T-helper 22 cell (primary cell): ENCODE data around the gene ACP3.
"Not testable (repeated sequence)": the region's sequence is repeated elsewhere in the genome, so short reads cannot be mapped to it uniquely, and the experiment has no call there.

ENCODE experiments used
- DNase-seq: peaks from one replicate; pipeline ENCODE4 v3.0.0-alpha.2; 2020; ENCODE audit warnings: low read depth

Gene ACP3

DNA sequence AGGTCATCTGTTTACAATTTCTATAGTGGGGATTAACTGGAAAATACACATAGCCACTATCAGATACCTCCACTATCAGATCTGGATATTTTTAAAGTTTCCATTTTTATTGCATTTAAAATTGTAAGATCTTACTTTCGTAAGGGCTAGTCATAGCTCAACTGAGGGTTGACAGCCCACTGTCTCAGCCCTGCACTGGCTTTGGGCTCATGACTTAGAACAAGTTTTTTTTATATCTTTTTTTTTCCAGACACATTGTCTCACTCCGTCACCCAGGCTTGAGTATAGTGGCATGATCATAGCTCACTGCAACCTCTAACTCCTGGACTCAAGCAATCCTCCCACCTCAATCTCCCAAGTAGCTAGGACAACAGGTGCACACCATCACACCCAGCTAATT, 51.3 kb downstream of the ACP3 start:
- no peak for DNase-seq

DNA sequence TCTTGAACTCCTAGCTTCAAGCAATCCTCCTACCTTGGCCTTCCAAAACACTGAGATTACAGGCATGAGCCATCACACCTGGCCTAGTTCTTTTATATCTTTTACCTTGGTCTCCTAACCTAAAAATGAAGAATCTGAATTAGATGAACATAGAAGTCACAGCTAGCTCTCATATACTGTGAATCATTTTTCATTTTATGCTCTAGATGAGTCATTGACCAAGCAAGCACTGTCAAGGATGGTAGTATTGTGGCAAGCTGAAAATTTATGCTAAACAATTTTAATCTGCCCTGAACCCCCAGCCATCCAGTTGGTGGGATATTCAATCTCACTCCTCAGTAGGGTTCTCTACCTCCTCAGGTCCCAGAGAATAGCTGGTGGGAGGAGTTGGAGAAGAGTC, 51.8 kb downstream of the ACP3 start:
- no peak for DNase-seq

DNA sequence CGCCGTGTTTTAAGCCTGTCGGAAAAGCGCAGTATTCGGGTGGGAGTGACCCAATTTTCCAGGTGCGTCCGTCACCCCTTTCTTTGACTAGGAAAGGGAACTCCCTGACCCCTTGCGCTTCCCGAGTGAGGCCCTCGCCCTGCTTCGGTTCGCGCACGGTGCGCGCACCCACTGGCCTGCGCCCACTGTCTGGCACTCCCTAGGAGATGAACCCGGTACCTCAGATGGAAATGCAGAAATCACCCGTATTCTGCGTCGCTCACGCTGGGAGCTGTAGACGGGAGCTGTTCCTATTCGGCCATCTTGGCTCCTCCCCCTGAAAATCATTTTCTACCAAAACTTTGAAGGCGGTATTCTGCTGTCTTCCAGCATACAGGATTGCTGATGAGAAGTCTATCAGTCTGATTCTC, 59.7 kb downstream of the ACP3 start:
- not testable (repeated sequence) for DNase-seq

DNA sequence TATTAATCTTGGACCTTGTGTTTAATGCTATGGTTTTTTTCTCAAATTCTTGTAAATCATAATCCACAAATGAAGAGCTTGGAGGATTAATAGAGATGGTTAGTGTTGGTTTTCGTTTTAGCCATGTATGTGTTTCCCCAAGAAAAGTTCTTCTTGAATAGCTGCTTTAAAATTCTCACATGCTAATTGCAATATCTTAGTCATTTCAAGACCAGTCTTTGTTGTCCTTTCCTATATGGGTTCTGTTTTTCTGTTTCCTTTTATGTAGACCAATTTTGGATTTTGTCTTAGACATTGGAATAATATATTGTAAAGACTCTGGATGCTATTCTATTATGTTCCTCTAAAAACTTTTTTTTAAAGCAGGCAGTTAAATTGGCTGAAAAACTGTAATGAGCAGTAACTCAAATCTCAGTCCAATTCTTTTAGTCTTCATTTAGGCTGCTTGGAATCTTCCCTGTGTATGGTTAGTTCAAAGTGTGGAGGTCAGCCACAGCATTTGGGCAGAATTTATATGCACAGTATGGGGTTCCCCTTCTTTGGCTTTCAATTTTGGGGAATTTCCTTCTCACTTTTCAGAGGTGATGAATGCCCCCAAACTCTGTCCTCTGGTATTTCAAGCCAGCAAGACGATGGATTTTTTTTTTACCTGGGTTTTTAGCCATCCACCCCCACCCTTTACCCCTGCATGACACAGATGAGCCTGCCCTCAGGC, 61.0 kb downstream of the ACP3 start:
- no peak for DNase-seq

DNA sequence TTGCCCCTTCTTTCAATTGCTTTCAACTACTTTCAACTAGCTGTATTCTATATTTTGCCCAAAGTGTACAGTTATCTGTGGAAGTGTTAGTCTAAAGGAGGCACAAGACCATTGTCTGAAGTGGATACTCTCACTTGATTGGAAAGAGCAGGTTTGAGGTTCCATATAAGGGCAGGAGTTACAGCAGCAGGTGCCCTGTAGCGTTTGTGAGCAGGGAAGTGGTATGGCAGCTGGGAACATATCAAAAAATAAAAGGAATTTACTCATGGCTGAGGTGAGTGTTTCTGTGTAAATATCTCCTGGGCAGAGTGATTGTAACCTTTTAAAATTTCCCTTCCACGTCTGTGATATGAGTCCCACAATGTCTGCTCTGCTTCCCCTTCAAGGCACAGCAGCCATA, 61.6 kb downstream of the ACP3 start:
- no peak for DNase-seq

DNA sequence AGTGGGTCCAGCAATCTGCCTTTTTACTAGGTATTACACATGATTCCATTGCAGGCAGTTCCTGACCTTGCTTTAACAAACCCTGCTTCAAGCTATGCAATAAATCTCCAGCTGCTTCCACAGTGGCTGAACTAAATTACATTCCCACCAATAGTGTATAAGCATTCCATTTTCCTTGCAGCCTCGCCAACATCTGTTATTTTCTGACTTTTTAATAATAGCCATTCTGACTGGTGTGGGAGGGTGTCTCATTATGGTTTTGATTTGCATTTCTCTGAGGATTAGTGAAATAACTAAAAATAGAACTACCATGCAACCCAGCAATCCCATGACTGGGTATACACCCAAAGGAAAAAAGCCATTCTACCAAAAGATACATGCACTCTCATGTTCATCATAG, 63.7 kb downstream of the ACP3 start:
- no peak for DNase-seq

DNA sequence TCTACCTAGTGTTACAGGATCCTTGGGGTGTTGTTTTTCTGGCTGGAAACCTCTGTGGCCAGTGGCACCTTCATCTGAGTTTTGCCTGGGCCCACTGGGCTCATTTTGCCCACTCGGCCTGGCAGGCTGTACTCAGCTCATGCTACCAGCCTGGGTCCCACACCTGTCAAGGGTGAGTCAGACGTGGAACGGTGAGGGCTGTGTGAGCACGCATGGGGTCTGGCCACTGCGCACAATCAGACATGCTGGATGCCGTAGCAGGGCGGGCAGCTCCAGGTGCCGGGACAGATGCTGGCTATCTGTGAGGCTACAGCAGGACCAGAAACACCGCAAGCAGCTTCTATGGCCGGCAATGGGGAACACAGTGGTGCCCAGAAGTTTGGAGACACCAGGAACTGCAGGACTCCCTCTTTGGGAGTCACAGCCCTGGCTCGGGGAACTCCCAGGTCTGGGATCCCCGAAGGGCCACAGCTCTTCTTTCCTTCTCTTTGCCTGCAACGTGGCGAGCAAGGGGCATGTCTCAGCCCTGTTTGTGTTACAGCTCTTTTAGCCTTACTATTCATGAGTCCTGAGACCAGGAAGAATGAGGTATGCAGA, 64.2 kb downstream of the ACP3 start:
- no peak for DNase-seq

DNA sequence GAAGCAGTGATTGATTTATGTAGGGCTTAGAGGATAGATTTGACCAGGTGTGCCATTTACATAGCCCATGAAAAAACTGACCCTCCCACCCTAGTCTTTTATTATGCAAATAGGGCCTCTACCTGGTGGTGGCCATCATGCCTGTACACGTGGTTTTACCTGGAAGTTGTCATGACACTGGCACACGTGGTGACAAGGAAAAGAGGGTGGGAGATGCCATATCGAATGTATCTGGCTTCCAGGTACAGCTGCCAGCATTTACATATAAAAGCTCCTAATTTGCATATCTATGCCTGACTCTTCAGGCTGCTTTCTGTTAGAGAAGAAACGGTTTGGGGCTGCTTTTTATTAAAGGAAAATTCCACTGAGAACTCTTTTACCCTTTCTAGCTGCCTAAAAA, 65.1 kb downstream of the ACP3 start:
- DNase-seq, result no peak

DNA sequence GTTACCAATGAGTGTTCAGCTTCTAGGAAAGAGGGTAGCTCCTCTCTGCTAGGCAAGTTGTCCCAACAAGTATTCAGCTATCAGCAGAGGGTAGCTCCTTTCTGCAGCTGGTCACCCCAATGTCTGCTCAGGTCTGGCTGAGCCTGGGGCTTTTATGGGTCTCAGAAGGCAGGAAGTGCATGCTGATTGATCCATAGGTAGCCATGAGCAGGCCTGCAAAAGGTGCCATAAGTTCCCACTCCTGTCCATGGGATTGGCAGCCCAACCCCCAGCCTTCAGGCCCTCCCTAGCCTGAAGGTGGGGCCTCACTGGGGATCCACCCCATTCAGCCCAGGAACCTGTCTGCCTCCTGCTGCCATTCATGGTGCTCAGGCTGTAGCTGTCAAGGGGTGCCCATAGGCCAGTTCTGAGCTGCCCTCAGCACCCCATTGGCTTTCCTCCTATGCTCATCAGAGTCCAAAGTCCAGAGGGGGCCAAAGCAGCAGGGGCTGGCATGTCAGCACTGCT, 65.5 kb downstream of the ACP3 start:
- DNase-seq, result no peak

DNA sequence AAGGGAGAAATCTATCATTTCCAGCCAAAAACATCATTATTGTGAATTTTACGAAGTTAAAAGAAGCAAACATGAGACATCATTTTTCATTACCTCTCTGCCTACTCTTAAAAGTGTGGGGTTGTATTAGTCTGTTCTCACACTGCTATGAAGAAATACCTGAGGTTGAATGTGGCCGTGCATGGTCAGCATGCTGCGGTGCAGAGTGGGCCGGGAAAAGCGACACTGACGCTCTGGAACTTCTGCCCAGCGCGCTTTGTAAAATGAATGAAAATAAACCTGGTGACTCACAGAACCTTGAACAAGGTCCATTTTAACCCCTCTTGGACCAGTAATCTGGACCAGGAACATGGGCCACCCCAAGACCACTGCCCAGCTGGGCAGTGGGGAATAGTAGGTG, 69.1 kb downstream of the ACP3 start:
- no peak for DNase-seq

DNA sequence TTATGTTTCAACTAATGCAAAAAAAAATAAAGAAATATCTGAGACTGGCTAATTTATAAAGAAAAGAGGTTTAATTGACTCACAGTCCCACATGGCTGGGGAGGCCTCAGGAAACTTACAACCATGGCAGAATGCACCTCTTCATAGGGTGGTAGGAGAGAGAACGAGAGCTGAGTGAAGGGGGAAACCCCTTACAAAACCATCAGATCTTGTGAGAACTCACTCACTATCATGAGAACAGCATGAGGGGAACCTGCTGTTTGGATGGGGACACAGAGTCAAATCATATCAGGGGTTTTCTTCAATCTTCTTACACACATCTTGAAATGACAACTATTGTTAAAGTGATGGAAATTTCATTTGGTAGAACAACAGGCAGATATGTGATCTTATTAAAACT, 75.5 kb downstream of the ACP3 start:
- not testable (repeated sequence) for DNase-seq

DNA sequence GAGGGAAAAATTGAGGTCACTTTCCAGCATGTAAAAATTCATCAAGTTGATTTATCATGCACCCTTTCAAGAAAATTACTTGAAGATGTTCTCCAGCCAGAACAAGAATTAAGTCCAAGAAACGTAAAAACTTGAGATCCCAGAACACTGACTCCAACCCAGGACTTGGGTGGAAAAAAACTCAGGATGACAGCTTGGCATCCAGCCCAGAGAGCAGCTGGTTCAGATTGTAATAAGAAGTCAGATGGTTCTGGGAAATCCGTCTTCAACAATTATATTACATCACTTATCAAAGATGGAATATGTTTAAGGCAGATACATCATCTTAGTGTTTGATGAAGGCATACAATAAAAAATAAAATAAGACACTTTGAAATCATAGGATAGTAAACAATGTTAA, 77.1 kb downstream of the ACP3 start:
- DNase-seq, result no peak

DNA sequence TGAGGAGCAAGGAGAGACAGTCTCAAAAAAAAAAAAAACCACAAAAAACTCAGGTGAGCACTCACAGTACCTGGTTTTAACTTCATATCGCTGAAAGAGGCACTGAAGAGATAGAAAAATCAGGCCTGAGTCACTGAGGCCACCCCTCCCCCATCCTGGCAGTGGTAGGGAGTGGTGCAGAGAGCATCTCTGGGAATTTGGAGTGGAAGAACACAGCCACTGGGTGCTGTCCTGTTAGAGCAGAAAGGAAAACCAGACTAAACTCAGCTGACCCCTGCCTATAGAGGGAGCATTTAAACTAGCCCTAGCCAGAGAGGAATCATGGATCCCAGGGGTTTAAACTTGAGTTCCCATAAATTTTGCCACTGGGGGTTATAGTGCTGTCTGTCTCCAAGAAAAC, 77.9 kb downstream of the ACP3 start:
- no peak for DNase-seq

DNA sequence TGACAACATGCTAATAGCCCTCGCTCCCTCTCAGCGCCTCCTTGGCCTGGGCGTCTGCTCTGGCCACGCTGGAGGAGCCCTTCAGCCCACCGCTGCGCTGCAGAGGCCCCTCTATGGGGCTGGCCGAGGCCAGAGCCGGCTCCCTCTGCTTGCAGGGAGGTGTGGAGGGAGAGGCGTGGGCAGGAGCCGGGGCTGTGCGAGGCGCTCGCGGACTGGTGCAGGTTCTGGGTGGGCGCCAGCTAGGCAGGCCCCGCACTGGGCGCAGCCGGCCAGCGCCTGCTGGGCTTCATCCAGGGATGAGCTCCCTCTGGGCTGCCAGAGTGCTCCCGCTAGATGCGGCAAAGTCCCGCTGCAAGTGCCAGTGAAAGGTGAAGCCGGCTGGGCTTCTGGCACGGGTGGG, 79.0 kb downstream of the ACP3 start:
- DNase-seq, result no peak

DNA sequence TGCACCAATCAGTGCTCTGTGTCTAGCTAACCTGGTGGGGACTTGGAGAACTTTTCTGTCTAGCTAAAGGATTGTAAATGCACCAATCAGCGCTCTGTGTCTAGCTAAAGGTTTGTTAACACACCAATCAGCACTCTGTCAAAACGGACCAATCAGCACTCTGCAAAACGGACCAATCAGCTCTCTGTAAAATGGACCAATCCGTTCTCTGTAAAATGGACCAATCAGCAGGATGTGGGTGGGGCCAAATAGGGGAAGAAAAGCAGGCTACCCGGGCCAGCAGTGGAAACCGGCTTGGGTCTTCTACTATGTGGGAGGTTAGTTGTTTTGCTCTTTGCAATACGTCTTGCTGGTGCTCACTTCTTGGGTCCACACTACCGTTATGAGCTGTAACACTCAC, 79.6 kb downstream of the ACP3 start:
- DNase-seq, result not testable (repeated sequence)

DNA sequence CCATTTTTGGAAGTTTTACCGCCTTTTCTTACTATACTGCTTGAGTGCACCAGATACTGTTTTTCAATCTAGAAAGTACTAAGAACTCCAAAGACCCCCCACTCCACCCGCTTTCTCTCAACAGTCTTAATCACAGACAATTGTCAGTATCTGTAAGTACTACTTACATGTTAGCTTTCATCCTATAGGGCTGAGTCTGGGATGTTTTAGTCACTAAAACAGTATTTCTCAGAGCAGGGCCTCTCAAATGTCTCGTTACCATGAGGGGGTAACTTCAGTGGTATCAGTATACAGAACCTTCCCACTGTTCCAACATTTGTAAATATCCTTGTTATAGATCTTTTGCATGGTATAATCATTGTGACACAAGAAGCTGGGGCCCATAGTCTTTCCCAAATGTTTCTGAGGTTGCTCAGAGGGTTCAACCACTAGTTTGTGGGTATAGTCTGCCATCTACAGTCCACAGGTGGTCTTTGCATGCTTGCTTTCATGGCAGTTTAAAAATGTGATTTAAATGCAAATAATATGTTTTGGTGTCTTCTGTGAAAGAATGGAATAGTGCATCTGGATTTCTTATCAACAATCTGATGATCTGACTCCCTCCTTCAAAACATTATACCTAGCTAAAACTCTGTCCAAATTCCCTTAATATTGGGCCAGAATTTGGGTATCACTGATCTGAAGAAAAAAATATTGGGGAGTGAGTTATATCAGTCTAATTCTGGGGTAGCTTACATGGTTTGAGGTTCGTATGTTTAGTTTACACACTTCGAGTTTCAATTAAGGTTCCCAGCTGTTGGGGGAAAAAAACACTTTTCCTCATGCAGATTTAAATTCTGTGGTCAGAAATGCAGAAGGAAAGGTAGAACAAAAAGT, 82.1 kb downstream of the ACP3 start:
- no peak for DNase-seq

DNA sequence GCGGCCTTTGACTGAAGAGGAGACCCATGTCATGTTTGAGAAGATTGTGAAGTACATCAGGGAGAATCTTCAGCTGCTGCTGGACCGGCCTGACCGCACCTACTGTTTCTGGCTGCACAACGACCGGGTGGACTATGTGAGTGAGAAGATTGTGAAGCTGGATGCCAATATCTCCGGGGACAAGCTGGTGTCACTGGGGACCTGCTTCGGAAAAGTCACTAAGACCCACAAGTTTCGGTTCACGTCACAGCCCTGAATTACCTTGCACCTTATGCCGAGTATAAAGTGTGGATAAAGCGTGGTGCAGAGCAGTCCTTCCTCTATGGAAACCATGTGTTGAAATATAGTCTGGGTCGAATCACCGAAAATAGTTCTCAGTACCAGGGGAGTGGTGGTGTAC, 84.0 kb downstream of the ACP3 start:
- no peak for DNase-seq

DNA sequence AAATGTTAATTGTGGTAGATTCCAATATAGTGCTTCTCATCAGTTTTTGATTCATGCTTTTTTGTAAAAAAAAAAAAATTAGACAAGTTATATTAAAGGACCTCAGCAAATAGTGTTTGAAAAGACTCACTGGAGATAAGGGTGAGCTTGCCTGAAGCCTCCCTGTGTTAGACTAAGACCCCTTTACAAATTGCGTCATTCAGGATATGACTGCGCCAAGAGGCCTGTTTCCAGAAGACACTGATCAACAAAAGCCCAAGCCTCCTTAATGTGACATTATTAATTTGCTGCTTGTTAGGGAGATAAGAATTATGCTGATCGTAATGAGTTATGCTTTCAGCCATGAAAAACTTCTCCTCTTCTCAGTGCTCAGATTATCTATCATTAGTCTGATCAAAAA, 87.1 kb downstream of the ACP3 start:
- DNase-seq, result no peak

DNA sequence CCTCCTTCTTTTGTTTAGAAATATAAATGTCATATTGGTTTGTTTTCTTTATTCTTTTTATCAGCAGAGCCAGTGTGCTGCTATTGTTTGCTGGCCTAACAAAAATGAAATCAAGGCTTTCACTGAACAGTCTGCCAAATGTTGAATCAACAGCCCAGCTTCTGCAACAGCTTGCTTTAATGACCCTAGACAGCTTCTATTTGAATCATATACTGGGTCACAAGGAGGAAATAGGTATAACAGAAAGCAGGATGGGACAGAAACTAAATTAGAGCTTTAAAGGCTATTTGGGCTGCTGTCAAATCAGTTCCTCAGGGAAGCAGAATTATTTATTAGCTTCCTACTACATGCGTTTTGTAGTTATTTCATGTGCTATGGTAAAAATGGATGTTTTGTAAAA, 88.0 kb downstream of the ACP3 start:
- no peak for DNase-seq

DNA sequence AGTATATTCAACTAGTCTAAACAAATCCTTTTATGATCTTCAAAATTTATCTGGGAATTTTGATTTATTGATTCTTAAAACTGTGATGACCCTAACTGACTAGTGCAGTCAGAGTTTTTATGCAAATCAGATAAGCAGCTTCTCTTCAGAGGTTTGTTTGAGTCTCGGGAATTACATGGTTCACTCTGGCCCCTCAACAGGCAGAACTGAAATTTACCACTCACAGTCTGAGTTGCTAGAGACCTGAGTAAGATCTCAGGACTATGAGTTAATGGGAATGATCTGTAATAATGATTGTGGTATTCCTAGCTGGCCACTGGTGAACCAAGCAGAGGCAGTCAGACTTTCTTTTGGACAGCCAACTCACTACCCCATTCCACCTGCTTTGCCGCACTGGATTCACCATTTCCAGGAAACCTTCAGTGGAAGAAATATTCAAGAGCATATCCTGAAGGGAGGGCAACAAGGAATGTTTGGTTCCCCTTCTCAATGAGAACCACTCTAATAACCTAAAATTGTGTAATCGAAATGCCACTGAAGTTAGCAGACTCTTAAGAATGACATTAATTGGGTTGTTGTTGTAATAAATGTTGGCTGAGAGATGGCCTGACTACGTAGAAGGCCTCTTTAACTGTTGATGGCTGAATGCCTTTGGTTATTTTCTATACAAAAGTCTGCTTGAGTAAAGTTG, 88.5 kb downstream of the ACP3 start:
- no peak for DNase-seq

DNA sequence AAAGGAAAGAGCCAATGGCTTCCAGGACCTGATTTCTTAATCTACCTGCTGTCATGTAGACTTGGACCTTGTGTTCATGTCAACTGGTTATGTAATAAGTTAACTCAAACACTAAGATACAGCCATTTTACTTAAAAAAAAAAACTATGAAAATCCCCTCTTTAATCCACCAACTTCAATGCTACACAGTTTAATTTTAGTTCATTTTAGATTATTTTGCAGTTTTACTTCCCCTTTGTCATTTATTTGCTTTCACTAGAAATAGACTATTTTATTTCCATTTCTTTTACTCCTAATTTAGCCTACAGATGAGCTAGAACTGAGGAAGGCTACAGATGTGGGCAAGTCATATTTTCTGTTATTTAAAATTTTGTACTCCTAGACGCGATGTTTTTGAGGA, 89.4 kb downstream of the ACP3 start:
- DNase-seq, result no peak

DNA sequence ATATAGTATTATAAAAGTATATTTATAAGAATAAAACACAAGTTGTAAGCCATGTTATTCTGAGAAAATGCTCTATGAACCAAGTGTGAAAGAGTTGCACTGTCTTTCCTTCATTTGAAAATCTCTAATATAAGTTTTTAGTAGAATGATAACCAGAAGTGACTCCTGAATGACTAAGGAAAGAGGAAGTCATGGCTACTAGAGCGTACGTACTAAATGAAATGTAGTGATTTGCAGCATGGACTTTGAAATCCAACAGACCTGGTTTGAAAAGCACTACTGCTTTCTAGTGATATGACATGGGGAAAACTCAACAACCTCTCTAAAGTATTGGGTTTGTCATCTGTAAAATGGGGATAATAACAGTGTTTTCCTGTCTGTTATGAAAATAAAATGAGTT, 89.8 kb downstream of the ACP3 start:
- DNase-seq, result no peak
